ENCODE results near the gene TMED6.

- TF ChIP-seq POLR2A (IDR thresholded peaks at IDR 0.05) (no peak), CTCF (IDR thresholded peaks at IDR 0.05) (no peak)
These were observed 12.9 kb downstream of the TMED6 start for GRCh38 chr16:69338557-69339288.

Measured in vagina (tissue), 2 donors.